Mesendoderm (in vitro differentiated cells): ENCODE measurements around the gene GNAS.
A peak's percentile ranks its signal among the peaks of the same experiment; 100 is the strongest.

Experiments used
- DNase-seq: peaks from one replicate; pipeline ENCODE4 v3.0.0; 2013
- H2AK5ac ChIP-seq: 2 replicates; pipeline ENCODE4 v1.6.1; 2013; ENCODE audit warnings: low read length, inconsistent platforms
- H2BK120ac ChIP-seq: 2 replicates; pipeline ENCODE4 v1.6.1; 2013; ENCODE audit warnings: low read depth, mild to moderate bottlenecking, low read length, moderate library complexity, mixed read lengths
- H2BK15ac ChIP-seq: replicated peaks from 2 replicates; pipeline ENCODE4 v1.6.1; 2013; ENCODE audit warnings: low read depth, mild to moderate bottlenecking, moderate library complexity
- H2BK5ac ChIP-seq: 2 replicates; pipeline ENCODE4 v1.6.1; 2013; ENCODE audit warnings: low read length, inconsistent platforms
- H3K18ac ChIP-seq: 2 replicates; pipeline ENCODE4 v1.6.1; 2013; ENCODE audit warnings: mild to moderate bottlenecking, low read length, mixed read lengths
- H3K23ac ChIP-seq: one replicate; pipeline ENCODE4 v1.6.1; 2013; ENCODE audit warnings: low read length
- H3K27ac ChIP-seq: 2 replicates; pipeline ENCODE4 v1.5.1; 2013; ENCODE audit warnings: low read depth, mild to moderate bottlenecking, inconsistent platforms, low read length, moderate library complexity
- H3K27me3 ChIP-seq: 2 replicates; pipeline ENCODE4 v1.6.1; 2013; ENCODE audit warnings: low read length, control low read depth, mild to moderate bottlenecking, inconsistent platforms; ENCODE audit not compliant: insufficient read depth, poor library complexity
- H3K36me3 ChIP-seq: 2 replicates; pipeline ENCODE4 v1.6.1; 2013; ENCODE audit warnings: low read length, inconsistent platforms; ENCODE audit not compliant: control insufficient read depth, insufficient read depth
- H3K4ac ChIP-seq: one replicate; pipeline ENCODE4 v1.6.1; 2013; ENCODE audit warnings: low read depth, mild to moderate bottlenecking, low read length, moderate library complexity
- H3K4me1 ChIP-seq: 2 replicates; pipeline ENCODE4 v1.6.1; 2013; ENCODE audit warnings: low read depth, low read length, inconsistent platforms; ENCODE audit not compliant: control insufficient read depth
- H3K4me2 ChIP-seq: 2 replicates; pipeline ENCODE4 v1.6.1; 2013; ENCODE audit warnings: low read length
- H3K4me3 ChIP-seq: 2 replicates; pipeline ENCODE4 v1.5.1; 2013; ENCODE audit warnings: mild to moderate bottlenecking, low read length
- H3K56ac ChIP-seq: one replicate; pipeline ENCODE4 v1.6.1; 2013; ENCODE audit warnings: low read length
- H3K79me1 ChIP-seq: 2 replicates; pipeline ENCODE4 v1.6.1; 2013; ENCODE audit warnings: low read length, inconsistent platforms
- H3K79me2 ChIP-seq: 2 replicates; pipeline ENCODE4 v1.6.1; 2013; ENCODE audit warnings: mild to moderate bottlenecking, low read length; ENCODE audit not compliant: control insufficient read depth, insufficient read depth
- H3K9ac ChIP-seq: 2 replicates; pipeline ENCODE4 v1.6.1; 2013; ENCODE audit warnings: low read length, inconsistent platforms
- H4K5ac ChIP-seq: one replicate; pipeline ENCODE4 v1.6.1; 2013; ENCODE audit warnings: low read length
- H4K8ac ChIP-seq: one replicate; pipeline ENCODE4 v1.6.1; 2013; ENCODE audit warnings: low read depth, mild to moderate bottlenecking, control low read depth, low read length, moderate library complexity
- WGBS: extraction: QIAGEN DNeasy Blood & Tissue Kit; methylation state at CpG from one replicate; pipeline ENCODE4 v1.1.7; 2013; ENCODE audit warnings: low lambda C conversion rate, missing lambda C conversion rate; ENCODE audit not compliant: insufficient coverage; ENCODE audit errors: extremely low coverage; 5-methylcytosine and 5-hydroxymethylcytosine counted together

Gene GNAS

DNA sequence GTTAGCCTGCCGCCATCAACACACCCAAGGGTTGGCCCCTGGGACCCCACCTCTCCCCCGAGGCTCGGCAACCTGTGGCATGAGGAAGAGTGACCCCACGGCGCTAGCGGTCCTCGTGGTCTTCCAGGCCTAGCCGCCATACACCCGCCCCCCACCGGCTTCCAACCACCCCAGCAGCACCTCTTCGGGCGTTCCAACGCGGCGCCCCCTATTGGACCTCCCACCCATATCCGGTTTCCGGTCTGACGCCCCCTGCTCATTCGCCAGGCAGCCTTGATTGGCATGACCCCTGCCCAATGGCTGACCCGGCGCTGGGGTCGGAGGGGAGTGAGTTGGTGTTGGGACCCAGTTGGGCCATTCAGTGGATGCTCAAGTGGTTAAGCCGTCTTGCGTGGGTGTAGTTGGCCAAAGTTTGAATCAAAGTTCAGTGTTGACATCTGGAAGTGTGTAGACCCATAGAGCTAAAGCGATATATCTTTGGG is 1.8 kb upstream of the GNAS start, which contains the start of gene GNAS-AS1:
TSS of gene GNAS-AS1 (minus strand) at position 210 of the 482 bp plus-strand sequence.
- Histone ChIP-seq H3K4ac (no peak within 1 kb of the TSS), H3K27ac (no peak within 1 kb of the TSS), H3K9ac (peak within 1 kb of the TSS; percentile 81), H3K18ac (no peak within 1 kb of the TSS), H3K79me2 (peaks cover 47% of the 10 kb centered on the region), H4K8ac (no peak within 1 kb of the TSS), H4K5ac (no peak within 1 kb of the TSS), H2BK120ac (no peak within 1 kb of the TSS), H2BK5ac (no peak within 1 kb of the TSS), H3K56ac (peak within 1 kb of the TSS; percentile 87), H3K36me3 (no peaks in the 10 kb centered on the region), H3K27me3 (peaks cover 16% of the 10 kb centered on the region), H2BK15ac (no peak within 1 kb of the TSS), H3K4me3 (peak within 1 kb of the TSS; percentile 77), H3K4me2 (peak within 1 kb of the TSS; percentile 86), H3K23ac (no peak within 1 kb of the TSS), H3K79me1 (no peaks in the 10 kb centered on the region), H2AK5ac (peak within 1 kb of the TSS; percentile 88), H3K4me1 (no peaks in the 10 kb centered on the region)
- peak; percentile 96 for DNase-seq
- WGBS = no CpG with 5 or more reads among the region's 25 CpGs

DNA sequence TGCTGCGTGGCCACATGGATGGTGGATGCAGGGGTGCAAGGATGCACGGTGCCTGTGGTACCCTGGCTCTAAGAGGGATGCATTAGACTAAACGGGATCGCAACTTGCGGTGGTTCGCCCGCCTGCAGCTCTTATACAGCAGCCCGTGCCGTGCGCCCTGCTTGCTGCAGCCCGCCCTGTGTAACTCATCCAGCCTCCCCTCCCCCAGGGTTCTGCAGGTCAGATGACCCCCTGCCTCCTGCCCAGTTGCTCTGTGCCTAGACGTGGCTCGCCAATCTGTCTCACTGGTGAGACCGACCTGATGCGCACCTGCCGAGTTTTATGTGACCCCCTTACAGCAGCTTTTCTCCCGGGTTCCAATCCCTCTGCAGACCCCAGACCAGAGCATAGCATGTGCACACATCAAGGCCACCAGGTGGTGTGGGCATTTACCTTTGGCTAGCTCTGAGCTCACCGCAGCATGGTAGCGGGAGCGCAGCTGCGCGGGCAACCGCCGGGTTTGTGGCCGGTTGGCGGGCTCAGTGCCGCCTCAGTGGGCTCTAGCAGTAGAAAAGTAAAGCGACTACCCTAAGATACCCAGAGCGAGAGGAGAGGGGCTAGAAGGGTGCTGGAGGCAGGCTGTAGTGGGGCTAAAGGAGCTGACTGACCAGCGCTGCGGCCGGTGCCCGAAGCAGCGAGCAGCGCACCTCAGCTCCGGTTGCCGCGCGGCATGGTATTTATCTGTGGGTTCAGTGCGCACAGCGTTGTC is 1.1 kb upstream of the GNAS start:
- H3K9ac ChIP-seq = peak overlapping the region; percentile 6
- H4K5ac ChIP-seq = no peak overlapping the region
- H3K79me2 ChIP-seq = peaks cover 41% of the 10 kb centered on the region
- no peak overlapping the region for H2BK5ac ChIP-seq
- H3K36me3 ChIP-seq = no peaks in the 10 kb centered on the region
- H2BK120ac ChIP-seq = no peak overlapping the region
- no peak overlapping the region for H3K23ac ChIP-seq
- H3K4ac ChIP-seq = no peak overlapping the region
- H3K79me1 ChIP-seq = no peaks in the 10 kb centered on the region
- WGBS = no CpG with 5 or more reads among the region's 41 CpGs
- no peak overlapping the region for H3K18ac ChIP-seq
- H3K27me3 ChIP-seq = peaks cover 22% of the 10 kb centered on the region
- no peak overlapping the region for H4K8ac ChIP-seq
- no peak overlapping the region for H2AK5ac ChIP-seq
- peak overlapping the region; percentile 86 for H3K4me2 ChIP-seq
- H3K27ac ChIP-seq = no peak overlapping the region
- no peak overlapping the region for H2BK15ac ChIP-seq
- no peak overlapping the region for H3K4me3 ChIP-seq
- DNase-seq = no peak
- H3K4me1 ChIP-seq = no peaks in the 10 kb centered on the region
- peak overlapping the region; percentile 6 for H3K56ac ChIP-seq

DNA sequence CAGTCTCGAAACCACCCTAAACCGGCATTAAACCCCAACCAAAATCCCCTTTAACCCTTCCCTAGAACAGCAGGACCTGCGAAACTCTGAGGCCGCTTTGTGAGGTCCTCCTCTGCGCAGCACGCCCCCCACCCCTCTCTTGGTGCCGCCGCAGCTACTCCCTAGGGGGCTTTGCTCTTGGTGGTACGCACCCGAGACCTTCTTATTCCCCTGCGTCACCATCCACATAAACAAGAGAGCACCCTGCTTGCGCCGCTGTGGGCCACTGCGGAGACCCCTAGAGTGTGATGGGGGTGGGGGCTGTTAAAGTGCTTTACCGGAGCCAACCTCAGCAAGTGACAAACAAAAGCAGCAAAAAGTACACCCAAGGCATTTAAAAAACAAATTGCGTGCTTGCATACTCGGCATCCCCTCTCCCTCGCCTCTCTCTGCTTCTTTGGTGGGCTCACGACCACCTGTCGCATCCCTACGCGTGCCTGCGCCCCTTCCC is 502 bp upstream of the GNAS start:
- Histone ChIP-seq H3K56ac (peak overlapping the region; percentile 83), H3K27ac (no peak overlapping the region), H3K36me3 (no peaks in the 10 kb centered on the region), H2BK15ac (no peak overlapping the region), H3K4me1 (no peaks in the 10 kb centered on the region), H2AK5ac (no peak overlapping the region), H3K9ac (peak overlapping the region; percentile 49), H3K79me1 (no peaks in the 10 kb centered on the region), H4K8ac (no peak overlapping the region), H3K27me3 (peaks cover 24% of the 10 kb centered on the region), H2BK5ac (no peak overlapping the region), H3K4ac (no peak overlapping the region), H3K23ac (peak overlapping the region; percentile 73), H4K5ac (no peak overlapping the region), H2BK120ac (no peak overlapping the region), H3K4me2 (peak overlapping the region; percentile 86), H3K18ac (no peak overlapping the region), H3K4me3 (peak overlapping the region; percentile 10), H3K79me2 (peaks cover 35% of the 10 kb centered on the region)
- no peak for DNase-seq
- no CpG with 5 or more reads among the region's 23 CpGs for WGBS

DNA sequence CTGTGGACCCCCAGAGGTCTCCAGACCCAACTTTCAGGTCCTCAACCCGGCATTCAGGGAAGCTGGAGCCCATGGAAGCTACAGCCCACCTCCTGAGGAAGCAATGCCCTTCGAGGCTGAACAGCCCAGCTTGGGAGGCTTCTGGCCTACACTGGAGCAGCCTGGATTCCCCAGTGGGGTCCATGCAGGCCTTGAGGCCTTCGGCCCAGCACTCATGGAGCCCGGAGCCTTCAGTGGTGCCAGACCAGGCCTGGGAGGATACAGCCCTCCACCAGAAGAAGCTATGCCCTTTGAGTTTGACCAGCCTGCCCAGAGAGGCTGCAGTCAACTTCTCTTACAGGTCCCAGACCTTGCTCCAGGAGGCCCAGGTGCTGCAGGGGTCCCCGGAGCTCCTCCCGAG is 950 bp downstream of the GNAS start:
- H3K4me1 ChIP-seq = no peaks in the 10 kb centered on the region
- H3K27me3 ChIP-seq = peaks cover 24% of the 10 kb centered on the region
- no peak overlapping the region for H2BK15ac ChIP-seq

DNA sequence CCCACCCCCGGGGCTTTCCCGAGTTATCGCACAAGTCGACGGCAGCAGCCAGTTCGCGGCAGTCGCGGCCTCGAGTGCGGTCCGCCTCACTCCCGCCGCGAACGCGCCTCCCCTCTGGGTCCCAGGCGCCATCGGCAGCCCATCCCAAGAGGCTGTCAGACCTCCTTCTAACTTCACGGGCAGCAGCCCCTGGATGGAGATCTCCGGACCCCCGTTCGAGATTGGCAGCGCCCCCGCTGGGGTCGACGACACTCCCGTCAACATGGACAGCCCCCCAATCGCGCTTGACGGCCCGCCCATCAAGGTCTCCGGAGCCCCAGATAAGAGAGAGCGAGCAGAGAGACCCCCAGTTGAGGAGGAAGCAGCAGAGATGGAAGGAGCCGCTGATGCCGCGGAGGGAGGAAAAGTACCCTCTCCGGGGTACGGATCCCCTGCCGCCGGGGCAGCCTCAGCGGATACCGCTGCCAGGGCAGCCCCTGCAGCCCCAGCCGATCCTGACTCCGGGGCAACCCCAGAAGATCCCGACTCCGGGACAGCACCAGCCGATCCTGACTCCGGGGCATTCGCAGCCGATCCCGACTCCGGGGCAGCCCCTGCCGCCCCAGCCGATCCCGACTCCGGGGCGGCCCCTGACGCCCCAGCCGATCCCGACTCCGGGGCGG is 1.6 kb downstream of the GNAS start:
- Histone ChIP-seq H4K8ac (no peak overlapping the region), H2BK120ac (no peak overlapping the region), H2BK5ac (no peak overlapping the region), H2AK5ac (no peak overlapping the region), H3K79me2 (peaks cover 15% of the 10 kb centered on the region), H2BK15ac (no peak overlapping the region), H3K4me3 (no peak overlapping the region), H4K5ac (no peak overlapping the region), H3K4me1 (no peaks in the 10 kb centered on the region), H3K23ac (no peak overlapping the region), H3K79me1 (no peaks in the 10 kb centered on the region), H3K56ac (no peak overlapping the region), H3K4ac (no peak overlapping the region), H3K4me2 (no peak overlapping the region), H3K36me3 (no peaks in the 10 kb centered on the region), H3K18ac (no peak overlapping the region), H3K9ac (no peak overlapping the region), H3K27ac (no peak overlapping the region), H3K27me3 (peaks cover 24% of the 10 kb centered on the region)
- no CpG with 5 or more reads among the region's 63 CpGs for WGBS
- DNase-seq = no peak

More for the DNA sequence above, 950 bp downstream of the GNAS start:
- H4K5ac ChIP-seq = no peak overlapping the region
- no peaks in the 10 kb centered on the region for H3K79me1 ChIP-seq
- peaks cover 22% of the 10 kb centered on the region for H3K79me2 ChIP-seq
- no peak overlapping the region for H3K56ac ChIP-seq
- no peak overlapping the region for H2BK120ac ChIP-seq
- H3K9ac ChIP-seq = no peak overlapping the region
- H3K4ac ChIP-seq = no peak overlapping the region
- no CpG with 5 or more reads among the region's 6 CpGs for WGBS
- H3K4me3 ChIP-seq = no peak overlapping the region
- no peak overlapping the region for H3K27ac ChIP-seq
- no peaks in the 10 kb centered on the region for H3K36me3 ChIP-seq
- no peak overlapping the region for H3K4me2 ChIP-seq
- no peak for DNase-seq
- no peak overlapping the region for H2AK5ac ChIP-seq
- H3K18ac ChIP-seq = no peak overlapping the region
- no peak overlapping the region for H4K8ac ChIP-seq
- no peak overlapping the region for H3K23ac ChIP-seq
- no peak overlapping the region for H2BK5ac ChIP-seq
